Measurements from ENCODE around the gene EDA2R.

The EDA2R gene

GRCh38 chrX:66638591-66639500 lies at the start of gene EDA2R:
TSS of gene EDA2R (minus strand) at chrX:66639078. CDS start at chrX:66616020, 23,058 bp downstream.
- peak in 1 of 2 donors; percentile 48 for DNase-seq

- no peak for DNase-seq
These were observed 45.3 kb upstream of the EDA2R start for GRCh38 chrX:66684196-66684595.

GRCh38 chrX:66680451-66680850 lies 41.6 kb upstream of the EDA2R start:
- no peak for DNase-seq

- DNase-seq, result no peak
These were observed 38.6 kb upstream of the EDA2R start for GRCh38 chrX:66677430-66677829.

- no peak for DNase-seq
These were observed 38.1 kb upstream of the EDA2R start for GRCh38 chrX:66676990-66677389.

- DNase-seq, result no peak
These were observed 37.5 kb upstream of the EDA2R start for GRCh38 chrX:66676413-66676812.

- no peak for DNase-seq
These were observed 36.7 kb upstream of the EDA2R start for GRCh38 chrX:66675541-66675940.

- no peak for DNase-seq
These were observed 35.6 kb upstream of the EDA2R start for GRCh38 chrX:66674506-66674905.

- DNase-seq, result no peak
These were observed 33.2 kb upstream of the EDA2R start for GRCh38 chrX:66672106-66672505.

GRCh38 chrX:66654411-66654810 lies 15.5 kb upstream of the EDA2R start:
- no peak for DNase-seq

- no peak for DNase-seq
These were observed 3.5 kb downstream of the EDA2R start for GRCh38 chrX:66635360-66635759.

GRCh38 chrX:66634272-66634671 lies 4.6 kb downstream of the EDA2R start:
- DNase-seq, result no peak

- no peak for DNase-seq
These were observed 5.3 kb downstream of the EDA2R start for GRCh38 chrX:66633541-66633940.

- DNase-seq, result no peak
These were observed 5.9 kb downstream of the EDA2R start for GRCh38 chrX:66632981-66633380.

GRCh38 chrX:66632473-66632872 lies 6.4 kb downstream of the EDA2R start:
- no peak for DNase-seq

- no peak for DNase-seq
These were observed 13.4 kb downstream of the EDA2R start for GRCh38 chrX:66625525-66625924.

GRCh38 chrX:66622209-66622608 lies 16.7 kb downstream of the EDA2R start:
- no peak for DNase-seq

GRCh38 chrX:66616944-66617343 lies 21.9 kb downstream of the EDA2R start:
- DNase-seq, result no peak

- DNase-seq, result no peak
These were observed 36.4 kb downstream of the EDA2R start for GRCh38 chrX:66602381-66602938.

- no peak for DNase-seq
These were observed 37.4 kb downstream of the EDA2R start for GRCh38 chrX:66601522-66601921.

- DNase-seq, result no peak
These were observed 59.7 kb downstream of the EDA2R start for GRCh38 chrX:66579219-66579618.

GRCh38 chrX:66553973-66554372 lies 84.9 kb downstream of the EDA2R start:
- DNase-seq, result no peak

- DNase-seq, result no peak
These were observed 91.0 kb downstream of the EDA2R start for GRCh38 chrX:66547847-66548369.

All from CD4-positive, alpha-beta T cell treated with Interferon alpha-2 for 1 hour (primary cell).